Umbilical cord (tissue), 2 donors: Measurements from ENCODE around the gene CCNJL. TPM values are rescaled to one million over a fixed set of nuclear protein-coding genes. Genes with fewer than 3 reads are reported as not detected.

ENCODE experiments used
- DNase-seq: peaks from one replicate; pipeline ENCODE4 v3.0.0-alpha.2; 2015; ENCODE audit warnings: low spot score
- total RNA-seq: library from RNA; depleted of rRNA; stranded (reverse); fragments of >200 nt; gene quantifications from one replicate; pipeline ENCODE4 v1.2.3, GENCODE V29; 2014; ENCODE audit warnings: low replicate concordance; ENCODE audit not compliant: insufficient read depth

CCNJL gene
- total RNA-seq, 1 donor from 2014 or later, result 0.72 TPM

DNA sequence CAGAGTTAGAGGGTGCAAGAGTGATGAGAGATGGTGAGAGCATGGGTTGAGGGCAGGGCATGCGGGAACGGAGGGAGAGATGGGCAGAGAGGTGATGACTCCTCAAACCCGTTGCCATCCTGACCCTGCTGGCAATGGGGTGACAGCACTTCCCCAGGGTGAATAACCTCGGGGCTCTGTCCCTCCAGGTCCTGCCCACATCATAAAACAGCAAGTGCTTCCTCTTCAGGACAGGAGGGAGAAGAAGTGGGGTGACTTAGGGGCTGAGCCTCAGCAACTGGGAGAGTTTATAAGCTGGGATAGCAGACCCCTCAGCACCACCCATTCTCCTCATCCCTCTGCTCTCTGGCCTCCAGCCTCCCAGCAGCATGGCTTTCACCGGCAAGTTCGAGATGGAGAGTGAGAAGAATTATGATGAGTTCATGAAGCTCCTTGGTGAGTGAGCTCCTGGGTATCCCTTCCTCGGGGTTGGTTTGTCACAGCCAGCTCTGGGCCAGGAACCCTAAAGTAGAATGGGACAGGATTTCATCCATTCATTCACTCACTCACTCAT lies 83.1 kb downstream of the CCNJL start, which contains the start of gene FABP6:
TSS of gene FABP6 (plus strand) at position 317 of the 553 bp plus-strand sequence. CDS start at position 369, 52 bp downstream.
- no peak for DNase-seq

- no peak for DNase-seq
Measured at GRCh38 chr5:160227012-160227411, 85.4 kb downstream of the CCNJL start.

DNA sequence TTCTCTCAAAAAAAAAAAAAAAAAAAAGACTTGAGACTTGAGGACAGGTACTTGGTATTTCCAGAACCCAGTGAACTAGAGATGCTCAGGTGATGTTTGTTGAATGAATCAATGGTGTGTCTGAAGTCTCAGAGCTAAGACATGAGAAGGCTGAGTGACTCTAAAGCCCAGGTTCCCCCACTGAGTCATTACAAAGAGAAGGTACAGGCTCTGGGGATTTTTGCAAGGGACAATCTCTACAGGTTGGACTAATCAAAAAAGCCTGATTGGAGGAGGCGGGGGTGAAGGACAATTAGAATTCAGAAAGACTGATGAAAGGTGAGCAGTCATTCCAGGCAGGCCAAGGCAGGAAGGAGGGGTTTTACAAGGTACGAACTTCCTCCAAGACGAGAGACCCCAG lies 91.3 kb downstream of the CCNJL start:
- DNase-seq, result no peak

DNA sequence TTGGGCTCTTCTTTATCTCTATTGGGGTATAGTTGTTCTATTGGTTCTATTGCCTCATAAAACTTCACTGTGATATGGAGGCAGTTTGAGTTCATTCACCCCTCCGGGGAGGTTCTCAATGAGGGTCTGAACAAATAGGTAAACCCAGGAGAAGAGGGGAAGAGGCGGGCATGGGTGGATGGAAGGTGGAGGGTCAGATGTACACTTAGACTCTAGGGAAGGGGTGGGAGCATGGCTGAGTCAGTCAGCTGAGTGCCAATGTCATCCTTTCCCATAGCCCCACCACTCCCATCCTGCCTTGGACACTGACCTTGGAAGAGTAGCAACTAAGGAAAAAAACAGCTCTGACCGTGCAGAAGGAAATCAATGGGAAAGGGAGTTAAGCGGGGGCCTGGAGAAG lies 93.0 kb downstream of the CCNJL start:
- DNase-seq, result no peak

GRCh38 chr5:160213537-160213936 lies 98.8 kb downstream of the CCNJL start:
- no peak for DNase-seq

DNA sequence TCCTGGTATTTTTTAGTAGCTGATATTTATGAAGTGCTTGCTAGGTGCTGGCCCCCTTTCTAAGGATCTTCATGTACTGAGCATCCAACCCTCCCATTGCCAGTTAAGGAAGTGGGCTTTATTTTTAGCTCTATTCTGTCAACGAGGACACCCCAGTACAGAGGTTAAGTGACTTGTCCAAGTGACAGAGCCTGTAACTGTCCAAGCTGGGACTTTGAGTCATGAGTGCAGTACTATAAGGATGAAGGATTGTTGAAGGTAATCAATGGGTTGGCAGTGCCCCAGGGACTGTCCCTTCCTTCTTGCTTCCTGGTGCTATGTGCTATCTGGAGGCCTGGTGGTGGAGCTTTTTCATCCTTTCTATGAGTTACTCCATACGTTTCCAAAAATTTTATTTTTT lies 101.0 kb downstream of the CCNJL start:
- DNase-seq, result no peak

DNA sequence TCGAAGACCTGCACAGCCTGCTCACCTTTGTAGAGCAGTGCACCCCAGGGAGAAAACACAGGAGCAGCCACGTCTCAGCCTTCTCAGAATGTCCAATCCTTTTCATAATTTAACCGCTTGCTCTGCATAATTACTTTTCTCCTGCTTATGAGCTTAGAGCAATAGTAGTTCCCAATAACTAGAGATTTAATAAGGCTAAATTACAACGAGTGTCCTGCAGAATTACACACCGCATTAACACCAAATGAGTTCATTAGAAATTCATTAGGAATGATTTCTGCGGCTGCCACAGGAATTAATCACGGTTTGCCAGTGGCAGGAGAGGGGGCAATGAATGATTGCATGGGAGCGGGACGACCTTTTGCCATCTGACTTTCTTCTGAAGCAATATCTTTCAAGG lies 101.8 kb downstream of the CCNJL start:
- DNase-seq, result no peak

- peak; percentile 30 for DNase-seq
Measured at GRCh38 chr5:160209917-160210316, 102.4 kb downstream of the CCNJL start.

DNA sequence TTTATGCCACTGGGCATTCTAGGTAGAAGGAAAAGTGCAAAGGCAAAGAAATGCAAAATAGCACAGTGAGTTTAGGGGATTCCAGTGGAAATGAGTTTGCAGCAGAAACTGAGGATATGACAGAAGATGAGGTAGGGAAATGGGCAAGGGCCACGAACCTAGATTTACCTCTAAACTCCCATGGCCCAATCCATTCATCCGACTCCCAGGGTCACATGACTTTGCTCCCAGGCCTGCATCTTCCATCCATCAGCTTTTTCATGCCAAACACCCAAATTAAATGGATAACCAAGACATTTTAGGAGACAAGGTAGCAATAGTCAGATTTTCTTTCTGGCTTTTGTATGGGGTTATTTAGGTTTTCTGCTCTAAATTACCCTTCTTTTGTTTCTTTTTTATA lies 105.3 kb downstream of the CCNJL start:
- no peak for DNase-seq

Other genes with a start within 250 kb of the CCNJL start
- 36.1 TPM for gene PWWP2A, start 193.1 kb downstream of the CCNJL start, total RNA-seq
- gene FABP6, start 83.1 kb downstream of the CCNJL start, total RNA-seq, result not detected
- gene C1QTNF2, start 58.1 kb upstream of the CCNJL start, total RNA-seq, result not detected
- 14.7 TPM for gene FAM200C, start 87.5 kb upstream of the CCNJL start, total RNA-seq
- gene SLU7, start 106.5 kb upstream of the CCNJL start, total RNA-seq, result 26.2 TPM
- gene PTTG1, start 109.3 kb upstream of the CCNJL start, total RNA-seq, result 54.7 TPM